Neural crest cell (in vitro differentiated cells): ENCODE measurements around the gene GALNT16. TPM values are rescaled to one million over a fixed set of nuclear protein-coding genes. Genes with fewer than 3 reads are reported as not detected.

Experiments
- DNase-seq: peaks from one replicate; pipeline ENCODE4 v3.0.0; 2021; ENCODE audit warnings: low read depth, mixed read lengths, low spot score
- H3K27ac Mint-ChIP-seq: one replicate; pipeline ENCODE4 v1.8.0; 2021; ENCODE audit warnings: mild to moderate bottlenecking, mixed read lengths; ENCODE audit not compliant: unreplicated experiment
- H3K27me3 Mint-ChIP-seq: 2 replicates; pipeline ENCODE4 v1.8.0; 2021; ENCODE audit warnings: low read depth, mild to moderate bottlenecking, mixed read lengths
- H3K36me3 Mint-ChIP-seq: 2 replicates; pipeline ENCODE4 v1.8.0; 2021; ENCODE audit warnings: low read depth, mild to moderate bottlenecking, mixed read lengths
- H3K4me1 Mint-ChIP-seq: 2 replicates; pipeline ENCODE4 v1.8.0; 2021; ENCODE audit warnings: mixed read lengths
- H3K4me3 Mint-ChIP-seq: one replicate; pipeline ENCODE4 v1.8.0; 2021; ENCODE audit warnings: mild to moderate bottlenecking, mixed read lengths
- H3K9me3 Mint-ChIP-seq: 2 replicates; pipeline ENCODE4 v1.8.0; 2021; ENCODE audit warnings: mixed read lengths
- total RNA-seq: library from RNA; stranded (reverse); gene quantifications from 2 replicates; pipeline ENCODE4 v1.2.1, GENCODE V29; 2021
- TF ChIP-seq, protein P1 (sequence below): fragments of 200-600 bp; sonication (generic); conservative IDR thresholded peaks from 2 replicates; pipeline ENCODE4 v1.5.0; 2021; ENCODE audit warnings: antibody characterized with exemption, mild to moderate bottlenecking

The GALNT16 gene
- total RNA-seq, 1 donor from 2014 or later, result 20.1 TPM

DNA sequence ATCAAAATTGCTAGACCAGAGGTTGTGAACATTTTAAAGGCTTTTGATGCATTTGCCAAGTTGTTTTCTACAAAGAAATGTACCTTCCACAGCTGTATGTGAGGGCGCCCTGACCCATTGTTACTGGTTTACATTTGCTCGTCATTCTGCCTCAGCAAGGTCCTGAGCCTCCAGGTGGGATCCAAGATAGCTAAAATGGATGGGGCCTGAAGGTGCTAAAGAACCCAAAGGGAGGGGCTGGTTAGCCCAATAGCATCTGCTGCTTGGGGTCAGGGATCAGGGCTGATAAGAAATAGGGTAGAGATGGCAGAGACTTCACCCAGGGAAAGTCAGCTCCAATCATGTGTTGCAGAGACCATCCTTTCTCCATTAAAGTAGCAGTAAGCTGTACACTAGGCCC lies 43.1 kb downstream of the GALNT16 start:
- Mint-ChIP-seq H3K27me3 (peaks cover 9% of the 10 kb centered on the region), H3K36me3 (no peaks in the 10 kb centered on the region), H3K9me3 (no peaks in the 10 kb centered on the region), H3K4me3 (no peak overlapping the region), H3K4me1 (peaks cover 15% of the 10 kb centered on the region), H3K27ac (no peak overlapping the region)
- no peak for DNase-seq
- TF ChIP-seq, protein P1, sequence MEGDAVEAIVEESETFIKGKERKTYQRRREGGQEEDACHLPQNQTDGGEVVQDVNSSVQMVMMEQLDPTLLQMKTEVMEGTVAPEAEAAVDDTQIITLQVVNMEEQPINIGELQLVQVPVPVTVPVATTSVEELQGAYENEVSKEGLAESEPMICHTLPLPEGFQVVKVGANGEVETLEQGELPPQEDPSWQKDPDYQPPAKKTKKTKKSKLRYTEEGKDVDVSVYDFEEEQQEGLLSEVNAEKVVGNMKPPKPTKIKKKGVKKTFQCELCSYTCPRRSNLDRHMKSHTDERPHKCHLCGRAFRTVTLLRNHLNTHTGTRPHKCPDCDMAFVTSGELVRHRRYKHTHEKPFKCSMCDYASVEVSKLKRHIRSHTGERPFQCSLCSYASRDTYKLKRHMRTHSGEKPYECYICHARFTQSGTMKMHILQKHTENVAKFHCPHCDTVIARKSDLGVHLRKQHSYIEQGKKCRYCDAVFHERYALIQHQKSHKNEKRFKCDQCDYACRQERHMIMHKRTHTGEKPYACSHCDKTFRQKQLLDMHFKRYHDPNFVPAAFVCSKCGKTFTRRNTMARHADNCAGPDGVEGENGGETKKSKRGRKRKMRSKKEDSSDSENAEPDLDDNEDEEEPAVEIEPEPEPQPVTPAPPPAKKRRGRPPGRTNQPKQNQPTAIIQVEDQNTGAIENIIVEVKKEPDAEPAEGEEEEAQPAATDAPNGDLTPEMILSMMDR, result no peak

DNA sequence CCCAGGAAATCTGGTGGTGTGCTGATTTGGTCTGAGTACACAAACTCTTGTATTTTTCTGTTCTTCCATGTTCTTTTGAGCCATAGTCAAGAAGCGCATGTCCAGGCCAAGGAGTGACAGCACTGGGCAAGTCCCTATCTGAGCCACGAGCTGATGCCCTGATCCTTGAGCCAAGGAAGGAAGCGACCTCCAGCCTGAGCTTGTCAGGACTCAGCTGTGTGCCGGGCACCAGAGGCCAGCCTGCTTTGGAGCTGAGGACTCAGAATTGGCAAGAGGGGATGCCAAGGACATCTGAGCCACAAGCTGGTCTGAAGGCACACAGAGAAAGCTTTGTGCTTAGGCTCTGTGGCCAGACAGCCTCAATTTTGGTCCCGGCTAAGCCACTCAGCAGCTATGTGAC lies 52.6 kb downstream of the GALNT16 start:
- Mint-ChIP-seq H3K4me1 (no peaks in the 10 kb centered on the region), H3K36me3 (peaks cover 4% of the 10 kb centered on the region), H3K27ac (no peak overlapping the region), H3K9me3 (peaks cover 6% of the 10 kb centered on the region), H3K4me3 (no peak overlapping the region), H3K27me3 (peaks cover 3% of the 10 kb centered on the region)
- TF ChIP-seq, protein P1, result no peak
- no peak for DNase-seq

GRCh38 chr14:69313176-69313575 lies 53.2 kb downstream of the GALNT16 start:
- TF ChIP-seq, protein P1, result no peak
- Mint-ChIP-seq H3K4me3 (no peak overlapping the region), H3K4me1 (no peaks in the 10 kb centered on the region), H3K27me3 (no peaks in the 10 kb centered on the region), H3K27ac (no peak overlapping the region), H3K9me3 (peaks cover 6% of the 10 kb centered on the region), H3K36me3 (peaks cover 4% of the 10 kb centered on the region)
- DNase-seq, result no peak

DNA sequence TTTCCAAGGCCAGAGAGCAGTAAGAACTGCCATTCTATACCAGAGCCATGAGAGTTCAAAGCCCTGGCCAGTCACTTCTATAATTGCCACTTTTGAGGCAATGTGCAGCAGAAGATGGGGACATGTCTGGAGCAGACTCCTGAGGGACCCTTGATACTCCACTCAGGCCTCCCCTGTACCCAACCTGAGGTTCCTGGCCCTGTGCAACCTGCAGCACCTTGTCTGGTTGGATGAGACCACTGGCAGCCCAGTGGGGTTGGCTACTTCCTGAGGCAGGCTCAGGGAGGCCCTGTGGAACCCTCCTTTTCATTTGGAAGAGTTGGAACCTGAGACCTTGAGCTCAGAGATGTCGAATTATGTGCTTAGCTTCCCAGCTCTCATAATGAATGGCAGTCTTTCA lies 54.4 kb downstream of the GALNT16 start:
- H3K27me3 Mint-ChIP-seq, result no peaks in the 10 kb centered on the region
- TF ChIP-seq, protein P1, result no peak
- H3K9me3 Mint-ChIP-seq, result peaks cover 6% of the 10 kb centered on the region
- no peaks in the 10 kb centered on the region for H3K4me1 Mint-ChIP-seq
- H3K4me3 Mint-ChIP-seq, result no peak overlapping the region
- H3K27ac Mint-ChIP-seq, result no peak overlapping the region
- peaks cover 4% of the 10 kb centered on the region for H3K36me3 Mint-ChIP-seq
- no peak for DNase-seq

- Mint-ChIP-seq H3K9me3 (peaks cover 6% of the 10 kb centered on the region), H3K4me3 (no peak overlapping the region), H3K4me1 (no peaks in the 10 kb centered on the region), H3K27me3 (no peaks in the 10 kb centered on the region), H3K36me3 (peaks cover 4% of the 10 kb centered on the region), H3K27ac (no peak overlapping the region)
- no peak for DNase-seq
- TF ChIP-seq, protein P1, result no peak
These were observed 55.3 kb downstream of the GALNT16 start for GRCh38 chr14:69315301-69315700.
